Stimulated activated CD4-positive, alpha-beta T cell treated with anti-CD3 and anti-CD28 coated beads, Interleukin-4, amount 100 ng/mL, for 1 hour (primary cell): ENCODE measurements around the gene DCAKD.

ENCODE experiments used
- DNase-seq: peaks from one replicate; pipeline ENCODE4 v3.0.0-alpha.2; 2020

Gene DCAKD

GRCh38 chr17:44997733-44998520 is 53.5 kb downstream of the DCAKD start:
- DNase-seq: no peak

- DNase-seq: no peak
Measured at GRCh38 chr17:44996304-44996703, 55.1 kb downstream of the DCAKD start.

GRCh38 chr17:44995436-44996001 is 55.9 kb downstream of the DCAKD start:
- DNase-seq: no peak

- no peak for DNase-seq
Measured at GRCh38 chr17:44992242-44992939, 59.0 kb downstream of the DCAKD start.

GRCh38 chr17:44990994-44991393 is 60.4 kb downstream of the DCAKD start:
- no peak for DNase-seq

GRCh38 chr17:44989552-44990138 is 61.8 kb downstream of the DCAKD start:
- DNase-seq: no peak

- DNase-seq: no peak
Measured at GRCh38 chr17:44988044-44988942, 63.1 kb downstream of the DCAKD start.

GRCh38 chr17:44983563-44983962 is 67.9 kb downstream of the DCAKD start:
- no peak for DNase-seq

- DNase-seq: no peak
Measured at GRCh38 chr17:44982113-44982702, 69.2 kb downstream of the DCAKD start.

- no peak for DNase-seq
Measured at GRCh38 chr17:44981221-44981968, 70.0 kb downstream of the DCAKD start.

- DNase-seq: no peak
Measured at GRCh38 chr17:44979426-44979995, 71.9 kb downstream of the DCAKD start.

- no peak for DNase-seq
Measured at GRCh38 chr17:44978807-44979206, 72.6 kb downstream of the DCAKD start.

- DNase-seq: no peak
Measured at GRCh38 chr17:44977814-44978550, 73.5 kb downstream of the DCAKD start.

- no peak for DNase-seq
Measured at GRCh38 chr17:44977065-44977464, 74.4 kb downstream of the DCAKD start.

- no peak for DNase-seq
Measured at GRCh38 chr17:44976206-44976605, 75.2 kb downstream of the DCAKD start.
